OCI-LY7 (cell line): Measurements from ENCODE around the gene GAS2L2.

ENCODE experiments used
- CTCF ChIP-seq: fragments of 200-600 bp; sonication (generic); conservative IDR thresholded peaks from 2 replicates; pipeline ENCODE4 v1.5.1; 2014; ENCODE audit warnings: mild to moderate bottlenecking, antibody characterized with exemption, low read length, moderate library complexity, mixed read lengths
- EZH2phosphoT487 ChIP-seq: fragments of 200-600 bp; sonication (generic); IDR thresholded peaks from 2 replicates; pipeline ENCODE4 v1.6.1; 2018; ENCODE audit warnings: low read depth, borderline replicate concordance, mild to moderate bottlenecking, mixed run types, antibody characterized with exemption, low read length, moderate library complexity, mixed read lengths

- TF ChIP-seq CTCF: no peak
- TF ChIP-seq EZH2phosphoT487: no peak
Observed at GRCh38 chr17:35716897-35717465, 36.1 kb downstream of the GAS2L2 start.
